ENCODE measurements around the gene GVQW3.

Gene GVQW3

GRCh38 chr11:76337923-76338322 lies 43.2 kb upstream of the GVQW3 start:
- H3K4me3 ChIP-seq (ENCODE audit: low read depth, low read length) = no peak overlapping the region
- DNase-seq = no peak
- TF ChIP-seq CTCF (IDR thresholded peaks at IDR 0.05; ENCODE audit: low read depth, low read length) = no peak
- peaks cover 12% of the 10 kb centered on the region for H3K9me3 ChIP-seq (ENCODE audit: severe bottlenecking)
- H3K27ac ChIP-seq = no peak overlapping the region
- H3K36me3 ChIP-seq = no peaks in the 10 kb centered on the region
- no peaks in the 10 kb centered on the region for H3K27me3 ChIP-seq (ENCODE audit: insufficient read depth, low read depth, severe bottlenecking)

- Histone ChIP-seq H3K27ac (no peak overlapping the region), H3K36me3 (no peaks in the 10 kb centered on the region), H3K27me3 (ENCODE audit: insufficient read depth, low read depth, severe bottlenecking) (no peaks in the 10 kb centered on the region), H3K4me3 (ENCODE audit: low read depth, low read length) (no peak overlapping the region), H3K9me3 (ENCODE audit: severe bottlenecking) (peaks cover 12% of the 10 kb centered on the region)
- no peak for DNase-seq
- TF ChIP-seq CTCF (IDR thresholded peaks at IDR 0.05; ENCODE audit: low read depth, low read length) = no peak
Measured at GRCh38 chr11:76339221-76339620, 41.9 kb upstream of the GVQW3 start.

GRCh38 chr11:76347466-76347865 lies 33.7 kb upstream of the GVQW3 start:
- Histone ChIP-seq H3K36me3 (no peaks in the 10 kb centered on the region; the same call in none of the 2 replicates), H3K9me3 (ENCODE audit: severe bottlenecking) (no peaks in the 10 kb centered on the region), H3K4me3 (ENCODE audit: low read depth, low read length) (no peak overlapping the region), H3K27ac (no peak overlapping the region), H3K27me3 (ENCODE audit: insufficient read depth, low read depth, severe bottlenecking) (no peaks in the 10 kb centered on the region)
- TF ChIP-seq CTCF (IDR thresholded peaks at IDR 0.05; ENCODE audit: low read depth, low read length) = no peak
- no peak for DNase-seq

- peaks cover 5% of the 10 kb centered on the region for H3K36me3 ChIP-seq
- no peaks in the 10 kb centered on the region for H3K9me3 ChIP-seq (ENCODE audit: severe bottlenecking)
- DNase-seq = no peak
- H3K27me3 ChIP-seq (ENCODE audit: insufficient read depth, low read depth, severe bottlenecking) = no peaks in the 10 kb centered on the region
- no peak overlapping the region for H3K27ac ChIP-seq
- no peak for TF ChIP-seq CTCF (IDR thresholded peaks at IDR 0.05; ENCODE audit: low read depth, low read length)
- H3K4me3 ChIP-seq (ENCODE audit: low read depth, low read length) = no peak overlapping the region
Measured at GRCh38 chr11:76348348-76348747, 32.8 kb upstream of the GVQW3 start.

GRCh38 chr11:76355172-76355571 lies 26.0 kb upstream of the GVQW3 start:
- DNase-seq = no peak
- Histone ChIP-seq H3K27me3 (ENCODE audit: insufficient read depth, low read depth, severe bottlenecking) (no peaks in the 10 kb centered on the region), H3K9me3 (ENCODE audit: severe bottlenecking) (no peaks in the 10 kb centered on the region), H3K36me3 (peaks cover 37% of the 10 kb centered on the region), H3K4me3 (ENCODE audit: low read depth, low read length) (no peak overlapping the region), H3K27ac (no peak overlapping the region)
- TF ChIP-seq CTCF (IDR thresholded peaks at IDR 0.05; ENCODE audit: low read depth, low read length) = no peak

- Histone ChIP-seq H3K9me3 (ENCODE audit: severe bottlenecking) (no peaks in the 10 kb centered on the region), H3K27ac (no peak overlapping the region), H3K27me3 (ENCODE audit: insufficient read depth, low read depth, severe bottlenecking) (no peaks in the 10 kb centered on the region), H3K4me3 (ENCODE audit: low read depth, low read length) (no peak overlapping the region), H3K36me3 (peaks cover 24% of the 10 kb centered on the region)
- no peak for TF ChIP-seq CTCF (IDR thresholded peaks at IDR 0.05; ENCODE audit: low read depth, low read length)
- no peak for DNase-seq
Measured at GRCh38 chr11:76361374-76361773, 19.7 kb upstream of the GVQW3 start.
